IMR-90 (cell line): ENCODE results near the gene PPP6C. TPM values are rescaled to one million over a fixed set of nuclear protein-coding genes. Genes with fewer than 3 reads are reported as not detected.
A peak's percentile ranks its signal among the peaks of the same experiment; 100 is the strongest.

Source experiments
- ATAC-seq: fragments of 200-7000 bp; cut with Tn5 transposase; 2 replicates; pipeline ENCODE4 v1.9.1; 2020; ENCODE audit warnings: low read depth, mild to moderate bottlenecking, moderate library complexity
- BruUV-seq: library from RNA; stranded (reverse); fragments of 400-500 nt; replicated peaks from 2 replicates; lab custom pipeline; 2021; lab: Mats Ljungman, UMichigan
- CTCF ChIA-PET: fragments of 300-600 bp; formaldehyde crosslinking; extraction: SDS; loops from one replicate; lab custom pipeline; 2021; ENCODE audit warnings: antibody characterized with exemption; lab: Yijun Ruan, JAX
- POLR2A ChIA-PET: fragments of 300-600 bp; sonication (Branson Sonifier 250); formaldehyde crosslinking; loops from one replicate; lab custom pipeline; 2022; ENCODE audit warnings: antibody characterized with exemption; ENCODE audit not compliant: unreplicated experiment; lab: Charles Lee
- DNase-seq: peaks from one replicate; pipeline ENCODE4 v3.0.0; 2013
- H2AFZ ChIP-seq: replicated peaks from 2 replicates; pipeline ENCODE3; 2013; ENCODE audit warnings: low read length, mild to moderate bottlenecking; ENCODE audit not compliant: poor library complexity
- H2AK5ac ChIP-seq: 2 replicates; pipeline ENCODE4 v1.6.1; 2013; ENCODE audit warnings: low read depth, low read length, inconsistent platforms
- H2AK9ac ChIP-seq: replicated peaks from 2 replicates; pipeline ENCODE3; 2013; ENCODE audit warnings: mild to moderate bottlenecking, low read depth, low read length, moderate library complexity; ENCODE audit not compliant: poor library complexity
- H2BK120ac ChIP-seq: 2 replicates; pipeline ENCODE4 v1.6.1; 2013; ENCODE audit warnings: low read depth, low read length, inconsistent platforms
- H2BK15ac ChIP-seq: 3 replicates; pipeline ENCODE4 v1.6.1; 2013; ENCODE audit warnings: low read depth, low read length, inconsistent platforms
- H2BK20ac ChIP-seq: 2 replicates; pipeline ENCODE4 v1.6.1; 2013; ENCODE audit warnings: low read depth, mild to moderate bottlenecking, inconsistent platforms, low read length, moderate library complexity
- H2BK5ac ChIP-seq: 2 replicates; pipeline ENCODE4 v1.6.1; 2013; ENCODE audit warnings: mild to moderate bottlenecking, low read depth, low read length, inconsistent platforms; ENCODE audit not compliant: poor library complexity, severe bottlenecking
- H3K14ac ChIP-seq: replicated peaks from 2 replicates; pipeline ENCODE4 v1.6.1; 2013; ENCODE audit warnings: low read depth, low read length, inconsistent platforms
- H3K18ac ChIP-seq: 2 replicates; pipeline ENCODE4 v1.6.1; 2013; ENCODE audit warnings: low read depth, low read length, control low read depth
- H3K23ac ChIP-seq: 2 replicates; pipeline ENCODE4 v1.6.1; 2013; ENCODE audit warnings: low read depth, low read length, inconsistent platforms
- H3K27ac ChIP-seq: 2 replicates; pipeline ENCODE4 v1.5.1; 2013; ENCODE audit warnings: mild to moderate bottlenecking, control low read depth, low read length; ENCODE audit not compliant: insufficient read depth
- H3K27me3 ChIP-seq: 2 replicates; pipeline ENCODE4 v1.6.1; 2013; ENCODE audit warnings: low read length; ENCODE audit not compliant: control insufficient read depth, insufficient read depth
- H3K36me3 ChIP-seq: 2 replicates; pipeline ENCODE4 v1.6.1; 2013; ENCODE audit warnings: low read length, mixed read lengths; ENCODE audit not compliant: control insufficient read depth, insufficient read depth
- H3K4ac ChIP-seq: 2 replicates; pipeline ENCODE4 v1.6.1; 2013; ENCODE audit warnings: low read depth, low read length, inconsistent platforms
- H3K4me1 ChIP-seq: 2 replicates; pipeline ENCODE4 v1.6.1; 2013; ENCODE audit warnings: low read length, mixed read lengths; ENCODE audit not compliant: control insufficient read depth, insufficient read depth
- H3K4me2 ChIP-seq: 2 replicates; pipeline ENCODE4 v1.6.1; 2013; ENCODE audit warnings: low read depth, mild to moderate bottlenecking, control low read depth, low read length, moderate library complexity
- H3K4me3 ChIP-seq: 2 replicates; pipeline ENCODE4 v1.5.1; 2013; ENCODE audit warnings: low read depth, mild to moderate bottlenecking, control low read depth, low read length, moderate library complexity; ENCODE audit not compliant: insufficient read depth
- H3K56ac ChIP-seq: 2 replicates; pipeline ENCODE4 v1.6.1; 2013; ENCODE audit warnings: low read length, inconsistent platforms; ENCODE audit not compliant: insufficient read depth; ENCODE audit errors: extremely low read depth
- H3K79me1 ChIP-seq, 2 experiments: 2 replicates each; pipeline ENCODE4 v1.6.1; 2013; ENCODE audit warnings: low read length in 2 of 2, inconsistent platforms in 1 of 2, low read depth in 1 of 2
- H3K9ac ChIP-seq: 2 replicates; pipeline ENCODE4 v1.6.1; 2013; ENCODE audit warnings: low read depth, low read length, control low read depth
- H3K9me1 ChIP-seq: 2 replicates; pipeline ENCODE4 v1.6.1; 2013; ENCODE audit warnings: low read length, inconsistent platforms; ENCODE audit not compliant: insufficient read depth
- H3K9me3 ChIP-seq: 2 replicates; pipeline ENCODE4 v1.6.1; 2013; ENCODE audit warnings: low read length; ENCODE audit not compliant: control insufficient read depth, insufficient read depth
- H4K20me1 ChIP-seq: 2 replicates; pipeline ENCODE4 v1.6.1; 2013; ENCODE audit warnings: low read length, inconsistent platforms; ENCODE audit not compliant: insufficient read depth
- H4K5ac ChIP-seq: 2 replicates; pipeline ENCODE4 v1.6.1; 2013; ENCODE audit warnings: mild to moderate bottlenecking, low read depth, low read length, control low read depth
- H4K8ac ChIP-seq, 2 experiments: 2 replicates each; pipeline ENCODE4 v1.6.1; 2013; ENCODE audit warnings: low read depth in 2 of 2, low read length in 2 of 2, control low read depth in 1 of 2, inconsistent platforms in 1 of 2
- H4K91ac ChIP-seq: 2 replicates; pipeline ENCODE4 v1.6.1; 2013; ENCODE audit warnings: low read depth, low read length, inconsistent platforms; ENCODE audit not compliant: insufficient read depth
- CEBPB ChIP-seq: IDR thresholded peaks from 2 replicates; pipeline ENCODE4 v1.6.1; 2012; ENCODE audit warnings: low read depth, low read length, improper control_type of control experiment
- CHD1 ChIP-seq: IDR thresholded peaks from 2 replicates; pipeline ENCODE4 v1.6.1; 2012; ENCODE audit warnings: low read depth, low read length, improper control_type of control experiment
- CTCF ChIP-seq: conservative IDR thresholded peaks from 2 replicates; pipeline ENCODE4 v1.5.1; 2012; ENCODE audit warnings: mild to moderate bottlenecking, low read depth, low read length, improper control_type of control experiment
- FOS ChIP-seq: fragments of 150-350 bp; IDR thresholded peaks from 2 replicates; pipeline ENCODE4 v1.6.1; 2016; ENCODE audit warnings: low read depth, low read length
- MAZ ChIP-seq: IDR thresholded peaks from 2 replicates; pipeline ENCODE4 v1.6.1; 2012; ENCODE audit warnings: low read depth, mild to moderate bottlenecking, low read length, improper control_type of control experiment, moderate library complexity, borderline replicate concordance
- NFE2L2 ChIP-seq: fragments of 150-350 bp; IDR thresholded peaks from 2 replicates; pipeline ENCODE4 v1.6.1; 2016; ENCODE audit warnings: low read depth, mild to moderate bottlenecking, low read length
- POLR2A ChIP-seq: IDR thresholded peaks from 2 replicates; pipeline ENCODE4 v1.6.1; 2012; ENCODE audit warnings: mild to moderate bottlenecking, low read depth, low read length
- RCOR1 ChIP-seq: IDR thresholded peaks from 2 replicates; pipeline ENCODE4 v1.6.1; 2012; ENCODE audit warnings: mild to moderate bottlenecking, low read length, improper control_type of control experiment; ENCODE audit not compliant: insufficient replicate concordance
- RFX5 ChIP-seq: IDR thresholded peaks from 2 replicates; pipeline ENCODE4 v1.8.0; 2012; ENCODE audit warnings: low read depth, mild to moderate bottlenecking, low read length, moderate library complexity
- SMC3 ChIP-seq: fragments of 150-350 bp; IDR thresholded peaks from 2 replicates; pipeline ENCODE4 v1.6.1; 2016; ENCODE audit warnings: low read depth, mild to moderate bottlenecking, antibody characterized with exemption, low read length, moderate library complexity
- USF2 ChIP-seq: fragments of 150-350 bp; IDR thresholded peaks from 2 replicates; pipeline ENCODE4 v1.6.1; 2017; ENCODE audit warnings: mild to moderate bottlenecking, antibody characterized with exemption, low read length, low read depth
- dilution Hi-C: fragments of 300-500 bp; cut with HindIII; formaldehyde crosslinking; loops from one replicate; pipeline ENCODE4 v1.14.3; 2018; ENCODE audit warnings: low sequenced_read_pairs; ENCODE audit not compliant: unreplicated experiment
- in situ Hi-C: fragments of 300-500 bp; cut with MboI; formaldehyde crosslinking; loops from 3 replicates; pipeline ENCODE4 v1.14.3; 2019; ENCODE audit warnings: low sequenced_read_pairs, inconsistent platforms, mixed read lengths
- intact Hi-C: fragments of 100-400 bp; cut with micrococcal nuclease; formaldehyde crosslinking; loops from 2 replicates; pipeline ENCODE4 v1.10.0; 2022
- polyA plus RNA-seq, 3 experiments: library from polyadenylated mRNA; depleted of rRNA; stranded (reverse); fragments of >200 nt; gene quantifications; 2 replicates each; pipeline ENCODE4 v1.2.3, GENCODE V29; 2012; ENCODE audit warnings: low replicate concordance in 1 of 3
- total RNA-seq: library from RNA; depleted of rRNA; stranded (reverse); fragments of >200 nt; gene quantifications from 2 replicates; pipeline ENCODE4 v1.2.3, GENCODE V29; 2012

The PPP6C gene
- total and polyA plus RNA-seq, 2 of the 4 experiments (the other 2 are of a cell fraction), result 14.5 to 15.4 TPM

- H3K14ac ChIP-seq, result no peak overlapping the region
- H3K9ac ChIP-seq, result no peak overlapping the region
- no peak overlapping the region for H2BK120ac ChIP-seq
- H3K4me1 ChIP-seq, result peaks cover 9% of the 10 kb centered on the region
- H3K4ac ChIP-seq, result no peak overlapping the region
- no peak overlapping the region for H2AFZ ChIP-seq
- peaks cover 22 to 54% of the 10 kb centered on the region in 2 experiments for H3K79me1 ChIP-seq
- no peak overlapping the region for H4K5ac ChIP-seq
- POLR2A ChIA-PET, result no interaction called here
- no peak overlapping the region for H3K27ac ChIP-seq
- H2BK5ac ChIP-seq, result no peak overlapping the region
- H4K8ac ChIP-seq, result no peak overlapping the region
- peaks cover 10% of the 10 kb centered on the region; the same call in 1 of the 2 replicates for H4K20me1 ChIP-seq
- H3K36me3 ChIP-seq, result no peaks in the 10 kb centered on the region; the same call in 1 of the 2 replicates
- H3K27me3 ChIP-seq, result no peaks in the 10 kb centered on the region
- no peak overlapping the region for H3K18ac ChIP-seq
- no peaks in the 10 kb centered on the region for H3K9me3 ChIP-seq
- no peak overlapping the region for H3K4me2 ChIP-seq
- no peak overlapping the region for H3K4me3 ChIP-seq
- TF ChIP-seq SMC3 (no peak), FOS (no peak), RFX5 (no peak), CEBPB (no peak), CTCF (no peak), POLR2A (no peak), NFE2L2 (no peak), USF2 (no peak), CHD1 (no peak), RCOR1 (no peak), MAZ (no peak)
- H3K23ac ChIP-seq, result no peak overlapping the region
- in situ Hi-C loops (no loop called here), intact Hi-C loops (no loop called here), dilution Hi-C loops (no loop called here)
- H2AK5ac ChIP-seq, result no peak overlapping the region
- no peak overlapping the region for H2BK20ac ChIP-seq
- no peak overlapping the region for H4K91ac ChIP-seq
- CTCF ChIA-PET, result no interaction called here
- H3K9me1 ChIP-seq, result no peaks in the 10 kb centered on the region
- H3K56ac ChIP-seq, result no peak overlapping the region
- BruUV-seq, result no TSS peak
- H2AK9ac ChIP-seq, result no peak overlapping the region
- no peak for DNase-seq
- 0 out of 3 replicates have a peak overlapping the region, but pooled peaks have one; percentile 28 for H2BK15ac ChIP-seq
- ATAC-seq, result no peak
These were observed 54.6 kb downstream of the PPP6C start for GRCh38 chr9:125134976-125135375.
